HepG2 (cell line): ENCODE results near the gene FBF1. TPM values are rescaled to one million over a fixed set of nuclear protein-coding genes. Genes with fewer than 3 reads are reported as not detected.

Experiments
- BCL6 ChIP-seq: IDR thresholded peaks from 2 replicates; pipeline ENCODE4 v1.6.1; 2016; ENCODE audit warnings: missing genetic modification reagents, missing compliant biosample characterization
- FLYWCH1 ChIP-seq: sonication (generic); formaldehyde crosslinking; IDR thresholded peaks from 2 replicates; pipeline ENCODE4 v1.8.1; 2023; ENCODE audit warnings: mild to moderate bottlenecking, missing genetic modification reagents
- HMGA1 ChIP-seq: sonication (generic); formaldehyde crosslinking; conservative IDR thresholded peaks from 2 replicates; pipeline ENCODE4 v1.4.0; 2020; ENCODE audit warnings: missing genetic modification reagents
- KAT7 ChIP-seq: IDR thresholded peaks from 2 replicates; pipeline ENCODE4 v1.6.1; 2018; ENCODE audit warnings: borderline replicate concordance, missing compliant biosample characterization
- MAFF ChIP-seq: IDR thresholded peaks from 2 replicates; pipeline ENCODE4 v1.6.1; 2011; ENCODE audit warnings: low read depth, low read length, improper control_type of control experiment
- MYNN ChIP-seq: sonication (generic); formaldehyde crosslinking; IDR thresholded peaks from 2 replicates; pipeline ENCODE4 v1.4.0; 2020; ENCODE audit warnings: mild to moderate bottlenecking, low read depth, missing genetic modification reagents
- NPAS2 ChIP-seq: sonication (generic); formaldehyde crosslinking; IDR thresholded peaks from 2 replicates; pipeline ENCODE4 v1.8.0; 2022; ENCODE audit warnings: mild to moderate bottlenecking, missing genetic modification reagents, borderline replicate concordance
- SALL1 ChIP-seq: sonication (generic); formaldehyde crosslinking; IDR thresholded peaks from 2 replicates; pipeline ENCODE4 v1.8.0; 2022; ENCODE audit warnings: mild to moderate bottlenecking, missing genetic modification reagents
- SMAD1 ChIP-seq: sonication (generic); formaldehyde crosslinking; IDR thresholded peaks from 2 replicates; pipeline ENCODE4 v1.4.0; 2020; ENCODE audit warnings: missing genetic modification reagents, low read depth, mild to moderate bottlenecking, borderline replicate concordance
- SOX5 ChIP-seq: IDR thresholded peaks from 2 replicates; pipeline ENCODE4 v1.6.1; 2016; ENCODE audit warnings: borderline replicate concordance
- SOX6 ChIP-seq, 2 experiments: fragments of 450-650 bp in 1 of 2; sonication (generic) in 1 of 2; formaldehyde crosslinking in 1 of 2; IDR thresholded peaks; 2 replicates each; pipeline versions ENCODE4 v1.4.0 to v1.6.1; 2017 to 2020; ENCODE audit warnings: antibody characterized with exemption in 1 of 2, mild to moderate bottlenecking in 1 of 2, missing genetic modification reagents in 1 of 2
- SYNCRIP ChIP-seq: fragments of 200-400 bp; formaldehyde crosslinking; IDR thresholded peaks from 2 replicates; pipeline ENCODE4 v1.6.1; 2018; ENCODE audit warnings: mild to moderate bottlenecking, low read depth, low read length; ENCODE audit not compliant: insufficient read depth
- U2AF1 ChIP-seq: fragments of 200-400 bp; formaldehyde crosslinking; optimal IDR thresholded peaks from 2 replicates; pipeline ENCODE3; 2017; ENCODE audit warnings: mild to moderate bottlenecking, low read depth, low read length
- USF2 ChIP-seq, 2 experiments: sonication (generic) in 1 of 2; formaldehyde crosslinking in 1 of 2; IDR thresholded peaks; 2 replicates each; pipeline versions ENCODE4 v1.5.1 to v1.6.1; 2011 to 2020; ENCODE audit warnings: borderline replicate concordance in 1 of 2, low read depth in 1 of 2, low read length in 1 of 2, mild to moderate bottlenecking in 1 of 2, missing genetic modification reagents in 1 of 2, moderate library complexity in 1 of 2
- YY1 ChIP-seq: IDR thresholded peaks from 2 replicates; pipeline ENCODE4 v1.6.1; 2011; ENCODE audit warnings: low read length, low read depth, moderate library complexity, mild to moderate bottlenecking; ENCODE audit not compliant: insufficient read depth, insufficient replicate concordance
- ZFP36 ChIP-seq: fragments of 150-350 bp; IDR thresholded peaks from 2 replicates; pipeline ENCODE4 v1.6.1; 2018; ENCODE audit warnings: borderline replicate concordance, low read length, low read depth; ENCODE audit not compliant: partially characterized antibody
- ZNF101 ChIP-seq: sonication (generic); formaldehyde crosslinking; IDR thresholded peaks from 2 replicates; pipeline ENCODE4 v1.4.0; 2020; ENCODE audit warnings: mild to moderate bottlenecking, low read depth, missing genetic modification reagents, borderline replicate concordance
- ZNF570 ChIP-seq: sonication (generic); formaldehyde crosslinking; IDR thresholded peaks from 2 replicates; pipeline ENCODE4 v1.4.0; 2020; ENCODE audit warnings: mild to moderate bottlenecking, missing genetic modification reagents, borderline replicate concordance
- ZSCAN25 ChIP-seq: sonication (generic); formaldehyde crosslinking; IDR thresholded peaks from 2 replicates; pipeline ENCODE4 v1.8.0; 2022; ENCODE audit warnings: mild to moderate bottlenecking, missing genetic modification reagents
- polyA plus RNA-seq, 8 experiments: library from polyadenylated mRNA; depleted of rRNA in 3 of 8; stranded (reverse) in 7 of 8; unstranded in 1 of 8; fragments of >200 nt; fragmentation: Illumina TruSeq in 4 of 8; extraction: Trizol in 4 of 8; gene quantifications; 2 replicates each; pipeline versions ENCODE4 v1.2.1 to v1.2.3, GENCODE V29; 2011 to 2016; ENCODE audit warnings: low read depth in 4 of 8, missing spikeins in 1 of 8, mixed read lengths in 1 of 8; ENCODE audit not compliant: insufficient read depth in 1 of 8
- total RNA-seq, 5 experiments: library from RNA; depleted of rRNA; stranded (reverse); fragments of >200 nt; fragmentation: Illumina TruSeq; extraction: Trizol; gene quantifications; 2 replicates each; pipeline ENCODE4 v1.2.3, GENCODE V29; 2016; ENCODE audit warnings: low read depth in 1 of 5
- TF ChIP-seq, protein P1 (sequence below): sonication (generic); formaldehyde crosslinking; IDR thresholded peaks from 2 replicates; pipeline ENCODE4 v1.9.0; 2022; ENCODE audit warnings: missing genetic modification reagents, mild to moderate bottlenecking, borderline replicate concordance
- TF ChIP-seq, protein P2 (sequence below): sonication (generic); formaldehyde crosslinking; IDR thresholded peaks from 2 replicates; pipeline ENCODE4 v1.9.0; 2021; ENCODE audit warnings: missing genetic modification reagents, borderline replicate concordance

FBF1 gene
- total and polyA plus RNA-seq, 2 of the 13 experiments (the other 11 are each of a cell fraction or from before 2014, with no cell fraction given) = 2.4 to 8.1 TPM

GRCh38 chr17:75878174-75878998 is 62.5 kb downstream of the FBF1 start, which contains the start of gene TRIM47 (continued):
- TF ChIP-seq ZNF570 = no peak
- TF ChIP-seq SALL1 = peak; percentile 78
- TF ChIP-seq U2AF1 = no peak
- TF ChIP-seq KAT7 (CRISPR knock-in tag) = no peak; the same call in 1 of the 2 replicates
- no peak; the same call in 1 of the 2 replicates for TF ChIP-seq FLYWCH1 (CRISPR knock-in tag)
- no peak for TF ChIP-seq HMGA1
- no peak for TF ChIP-seq SOX6 (IDR thresholded peaks at IDR 0.05)
- peak; percentile 51; the same call in 1 of the 2 replicates for TF ChIP-seq SOX6 (CRISPR knock-in tag; IDR thresholded peaks at IDR 0.05)
- peak; percentile 43 for TF ChIP-seq ZSCAN25
- TF ChIP-seq ZFP36 = no peak
- TF ChIP-seq USF2 (IDR thresholded peaks at IDR 0.05; ENCODE audit: low read depth, low read length) = no peak
- no peak for TF ChIP-seq USF2 (CRISPR knock-in tag; IDR thresholded peaks at IDR 0.05; ENCODE audit: borderline replicate concordance)
- no peak; the same call in 1 of the 2 replicates for TF ChIP-seq MAFF
- TF ChIP-seq YY1 = peak; percentile 65
- no peak for TF ChIP-seq SYNCRIP
- TF ChIP-seq BCL6 = peak; percentile 25; the same call in 1 of the 2 replicates
- TF ChIP-seq MYNN = 0 out of 2 replicates have a peak, but pooled peaks have one; percentile 24
- no peak for TF ChIP-seq NPAS2 (CRISPR knock-in tag)
- TF ChIP-seq, protein P1, sequence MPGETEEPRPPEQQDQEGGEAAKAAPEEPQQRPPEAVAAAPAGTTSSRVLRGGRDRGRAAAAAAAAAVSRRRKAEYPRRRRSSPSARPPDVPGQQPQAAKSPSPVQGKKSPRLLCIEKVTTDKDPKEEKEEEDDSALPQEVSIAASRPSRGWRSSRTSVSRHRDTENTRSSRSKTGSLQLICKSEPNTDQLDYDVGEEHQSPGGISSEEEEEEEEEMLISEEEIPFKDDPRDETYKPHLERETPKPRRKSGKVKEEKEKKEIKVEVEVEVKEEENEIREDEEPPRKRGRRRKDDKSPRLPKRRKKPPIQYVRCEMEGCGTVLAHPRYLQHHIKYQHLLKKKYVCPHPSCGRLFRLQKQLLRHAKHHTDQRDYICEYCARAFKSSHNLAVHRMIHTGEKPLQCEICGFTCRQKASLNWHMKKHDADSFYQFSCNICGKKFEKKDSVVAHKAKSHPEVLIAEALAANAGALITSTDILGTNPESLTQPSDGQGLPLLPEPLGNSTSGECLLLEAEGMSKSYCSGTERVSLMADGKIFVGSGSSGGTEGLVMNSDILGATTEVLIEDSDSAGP (CRISPR knock-in tag) = peak; percentile 88
- 0 out of 2 replicates have a peak, but pooled peaks have one; percentile 7 for TF ChIP-seq SOX5 (CRISPR knock-in tag)
- 0 out of 2 replicates have a peak, but pooled peaks have one; percentile 21 for TF ChIP-seq ZNF101
- TF ChIP-seq SMAD1 (CRISPR knock-in tag) = peak; percentile 27; the same call in 1 of the 2 replicates
- TF ChIP-seq, protein P2, sequence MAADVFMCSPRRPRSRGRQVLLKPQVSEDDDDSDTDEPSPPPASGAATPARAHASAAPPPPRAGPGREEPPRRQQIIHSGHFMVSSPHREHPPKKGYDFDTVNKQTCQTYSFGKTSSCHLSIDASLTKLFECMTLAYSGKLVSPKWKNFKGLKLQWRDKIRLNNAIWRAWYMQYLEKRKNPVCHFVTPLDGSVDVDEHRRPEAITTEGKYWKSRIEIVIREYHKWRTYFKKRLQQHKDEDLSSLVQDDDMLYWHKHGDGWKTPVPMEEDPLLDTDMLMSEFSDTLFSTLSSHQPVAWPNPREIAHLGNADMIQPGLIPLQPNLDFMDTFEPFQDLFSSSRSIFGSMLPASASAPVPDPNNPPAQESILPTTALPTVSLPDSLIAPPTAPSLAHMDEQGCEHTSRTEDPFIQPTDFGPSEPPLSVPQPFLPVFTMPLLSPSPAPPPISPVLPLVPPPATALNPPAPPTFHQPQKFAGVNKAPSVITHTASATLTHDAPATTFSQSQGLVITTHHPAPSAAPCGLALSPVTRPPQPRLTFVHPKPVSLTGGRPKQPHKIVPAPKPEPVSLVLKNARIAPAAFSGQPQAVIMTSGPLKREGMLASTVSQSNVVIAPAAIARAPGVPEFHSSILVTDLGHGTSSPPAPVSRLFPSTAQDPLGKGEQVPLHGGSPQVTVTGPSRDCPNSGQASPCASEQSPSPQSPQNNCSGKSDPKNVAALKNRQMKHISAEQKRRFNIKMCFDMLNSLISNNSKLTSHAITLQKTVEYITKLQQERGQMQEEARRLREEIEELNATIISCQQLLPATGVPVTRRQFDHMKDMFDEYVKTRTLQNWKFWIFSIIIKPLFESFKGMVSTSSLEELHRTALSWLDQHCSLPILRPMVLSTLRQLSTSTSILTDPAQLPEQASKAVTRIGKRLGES (CRISPR knock-in tag) = no peak
